ENCODE results near the gene MEST.

Gene MEST

GRCh38 chr7:130490311-130490791, 1.5 kb upstream of the MEST start:
- TF ChIP-seq CTCF (conservative IDR thresholded peaks at IDR 0.05; ENCODE audit: low read depth, low read length): no peak
- DNase-seq (ENCODE audit: low read depth): no peak
- peak overlapping the region; percentile 32 for H3K4me3 ChIP-seq (ENCODE audit: low read depth, low read length)

- TF ChIP-seq CTCF (conservative IDR thresholded peaks at IDR 0.05; ENCODE audit: low read depth, low read length): peak; percentile 53
- peak overlapping the region; percentile 70 for H3K4me3 ChIP-seq (ENCODE audit: low read depth, low read length)
- peak; percentile 62 for DNase-seq (ENCODE audit: low read depth)
These were observed 739 bp upstream of the MEST start for GRCh38 chr7:130490888-130491804.

DNA sequence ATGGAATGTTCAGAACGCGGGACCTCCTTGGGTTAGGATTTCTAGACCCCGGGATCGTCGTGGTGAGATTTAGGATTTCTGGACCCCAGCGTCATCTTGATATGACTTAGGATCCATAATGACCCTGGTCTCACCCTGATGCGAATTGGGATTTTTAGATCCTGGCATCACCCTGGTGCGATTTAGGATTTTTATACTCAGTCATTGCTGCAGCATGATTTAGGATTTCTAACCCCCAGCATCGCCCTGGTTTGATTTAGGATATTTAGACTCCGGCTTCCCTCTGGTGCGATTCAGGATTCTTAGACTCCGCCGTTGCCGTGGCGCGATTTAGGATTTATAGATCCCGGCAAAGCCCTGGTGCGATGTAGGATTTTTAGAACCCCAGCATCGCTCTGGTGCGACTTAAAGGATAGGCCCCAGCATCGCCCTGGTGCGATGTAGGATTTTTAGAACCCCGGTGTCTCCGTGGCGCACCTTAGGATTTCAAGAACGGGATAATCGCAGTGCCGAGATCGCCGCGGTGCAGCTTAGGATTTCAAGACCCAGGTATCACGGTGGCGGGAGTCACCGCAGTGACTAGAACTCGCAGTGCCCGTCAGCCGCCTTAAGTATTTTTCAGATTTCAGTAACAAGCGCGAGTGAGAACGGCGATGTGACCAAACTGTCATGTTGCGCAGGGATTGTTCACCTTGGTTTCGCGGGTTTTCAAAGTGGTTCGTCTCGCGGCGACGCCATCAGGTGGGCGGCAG, 814 bp downstream of the MEST start:
- DNase-seq (ENCODE audit: low read depth): no peak

DNA sequence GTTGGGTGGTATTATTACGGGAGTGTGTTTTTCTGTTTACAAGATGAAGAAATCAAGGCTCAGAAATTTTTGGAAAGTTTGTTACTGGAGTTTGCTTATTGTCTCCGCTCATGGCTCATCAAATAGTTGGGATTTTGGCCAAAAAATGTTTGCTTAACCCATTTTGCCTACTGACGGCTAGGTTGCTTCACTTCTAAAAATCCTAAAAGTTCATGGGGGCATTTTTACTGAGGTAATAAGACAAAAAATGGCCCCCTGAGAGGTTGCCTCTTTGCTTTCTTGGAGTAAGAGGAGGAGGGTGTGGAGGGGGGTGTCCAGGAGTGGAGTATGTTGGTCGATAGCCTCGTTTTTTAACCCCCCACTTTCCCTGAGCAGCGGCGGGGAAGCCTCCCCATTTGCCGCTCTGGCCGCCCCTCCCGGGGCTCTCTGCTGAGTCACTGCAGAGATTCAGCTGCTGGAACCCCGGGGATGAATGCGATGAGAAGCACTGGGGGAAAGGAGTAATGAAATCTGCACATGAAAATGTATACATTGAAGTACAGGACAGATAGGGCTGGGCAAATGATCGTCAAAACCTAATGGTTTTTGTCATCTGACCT, 1.5 kb downstream of the MEST start:
- H3K4me3 ChIP-seq (ENCODE audit: low read depth, low read length): peak overlapping the region; percentile 70
- no peak for DNase-seq (ENCODE audit: low read depth)
- TF ChIP-seq CTCF (conservative IDR thresholded peaks at IDR 0.05; ENCODE audit: low read depth, low read length): no peak

More for the DNA sequence above, 814 bp downstream of the MEST start:
- peak overlapping the region; percentile 70 for H3K4me3 ChIP-seq (ENCODE audit: low read depth, low read length)
- TF ChIP-seq CTCF (conservative IDR thresholded peaks at IDR 0.05; ENCODE audit: low read depth, low read length): no peak

DNA sequence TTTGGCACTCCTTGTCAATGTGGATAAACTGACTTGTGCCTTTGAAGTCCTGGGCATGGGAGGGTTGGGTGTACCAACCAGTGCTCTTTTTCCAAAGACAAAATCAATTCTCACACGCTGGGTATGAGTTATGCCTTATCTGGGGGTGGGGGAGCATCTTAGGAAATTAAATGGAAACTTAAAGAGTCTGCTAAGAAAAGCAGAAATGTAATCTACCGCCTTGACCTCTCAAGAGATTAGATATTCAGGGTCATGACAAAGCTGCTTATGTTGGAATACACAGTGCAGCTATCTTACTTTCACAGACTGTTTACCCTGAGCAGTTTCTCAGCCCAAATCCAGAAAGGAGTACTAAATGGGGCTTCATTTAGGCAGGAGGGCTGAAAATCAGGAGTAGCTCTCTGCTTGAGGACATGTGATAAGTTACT, 2.6 kb downstream of the MEST start:
- peak overlapping the region; percentile 70 for H3K4me3 ChIP-seq (ENCODE audit: low read depth, low read length)
- no peak for DNase-seq (ENCODE audit: low read depth)
- TF ChIP-seq CTCF (conservative IDR thresholded peaks at IDR 0.05; ENCODE audit: low read depth, low read length): no peak

GRCh38 chr7:130500463-130500862, 8.6 kb downstream of the MEST start:
- H3K4me3 ChIP-seq (ENCODE audit: low read depth, low read length): no peak overlapping the region
- DNase-seq (ENCODE audit: low read depth): no peak
- no peak for TF ChIP-seq CTCF (conservative IDR thresholded peaks at IDR 0.05; ENCODE audit: low read depth, low read length)

All from choroid plexus epithelial cell (primary cell).